Naive thymus-derived CD4-positive, alpha-beta T cell (primary cell): ENCODE data around the gene WWOX. TPM values are rescaled to one million over a fixed set of nuclear protein-coding genes. Genes with fewer than 3 reads are reported as not detected.

Experiments used
- ATAC-seq: fragments of 150-1000 bp; cut with Tn5 transposase; 2 replicates; pipeline ENCODE4 v1.10.0; 2021; ENCODE audit warnings: mild to moderate bottlenecking, moderate library complexity
- CTCF ChIA-PET: fragments of 350-600 bp; sonication (Branson Sonifier 250); formaldehyde crosslinking; loops from one replicate; lab custom pipeline; 2021; ENCODE audit warnings: antibody characterized with exemption; lab: Charles Lee
- POLR2A ChIA-PET: fragments of 350-600 bp; sonication (Branson Sonifier 250); formaldehyde crosslinking; loops from one replicate; lab custom pipeline; 2021; ENCODE audit warnings: antibody characterized with exemption, inconsistent platforms; lab: Charles Lee
- DNase-seq, 9 donors: peaks; one replicate each; pipeline versions ENCODE4 v3.0.0 to v3.0.0-alpha.2; 2020 to 2022; ENCODE audit warnings: mixed read lengths in 1 of 9
- H3K27ac ChIP-seq: one replicate; pipeline ENCODE4 v1.7.0; 2013; ENCODE audit warnings: mild to moderate bottlenecking, low read depth, low read length, moderate library complexity
- H3K27me3 ChIP-seq, 2 donors: one replicate each; pipeline ENCODE4 v1.7.0; 2013; ENCODE audit warnings: low read length in 2 of 2, mild to moderate bottlenecking in 2 of 2, moderate library complexity in 2 of 2; ENCODE audit not compliant: control insufficient read depth in 2 of 2, insufficient read depth in 2 of 2
- H3K36me3 ChIP-seq, 3 experiments: 1 replicate in 2 of 3; 2 replicates in 1 of 3; pipeline ENCODE4 v1.7.0; 2013; ENCODE audit warnings: low read length in 3 of 3, mild to moderate bottlenecking in 3 of 3, moderate library complexity in 1 of 3; ENCODE audit not compliant: insufficient read depth in 3 of 3, control insufficient read depth in 2 of 3
- H3K4me1 ChIP-seq, 2 donors: one replicate each; pipeline ENCODE4 v1.7.0; 2013; ENCODE audit warnings: low read length in 2 of 2, mild to moderate bottlenecking in 2 of 2, moderate library complexity in 1 of 2; ENCODE audit not compliant: control insufficient read depth in 2 of 2, insufficient read depth in 2 of 2
- H3K4me3 ChIP-seq: 2 replicates; pipeline ENCODE4 v1.7.0; 2013; ENCODE audit warnings: mild to moderate bottlenecking, low read length
- H3K9me3 ChIP-seq, 3 experiments: 1 replicate in 2 of 3; 2 replicates in 1 of 3; pipeline ENCODE4 v1.7.0; 2013; ENCODE audit warnings: low read length in 3 of 3; ENCODE audit not compliant: control insufficient read depth in 2 of 3
- H3K27ac Mint-ChIP-seq, 9 donors: one replicate each; pipeline ENCODE4 v1.8.0; 2020 to 2022; ENCODE audit warnings: mixed read lengths in 9 of 9, mild to moderate bottlenecking in 8 of 9, moderate library complexity in 5 of 9, inconsistent platforms in 2 of 9
- H3K27me3 Mint-ChIP-seq, 5 donors: one replicate each; pipeline ENCODE4 v1.8.0; 2021 to 2022; ENCODE audit warnings: mixed read lengths in 5 of 5, mild to moderate bottlenecking in 1 of 5
- H3K36me3 Mint-ChIP-seq, 5 donors: one replicate each; pipeline ENCODE4 v1.8.0; 2020 to 2022; ENCODE audit warnings: mixed read lengths in 5 of 5, mild to moderate bottlenecking in 3 of 5, inconsistent platforms in 1 of 5
- H3K4me1 Mint-ChIP-seq, 7 donors: one replicate each; pipeline ENCODE4 v1.8.0; 2020 to 2022; ENCODE audit warnings: mixed read lengths in 7 of 7, mild to moderate bottlenecking in 3 of 7, inconsistent platforms in 1 of 7
- H3K4me3 Mint-ChIP-seq, 10 donors: one replicate each; pipeline ENCODE4 v1.8.0; 2020 to 2022; ENCODE audit warnings: mild to moderate bottlenecking in 10 of 10, mixed read lengths in 10 of 10, moderate library complexity in 6 of 10, inconsistent platforms in 2 of 10
- H3K9me3 Mint-ChIP-seq, 11 donors: one replicate each; pipeline ENCODE4 v1.8.0; 2020 to 2022; ENCODE audit warnings: mixed read lengths in 11 of 11, mild to moderate bottlenecking in 4 of 11, inconsistent platforms in 1 of 11, moderate library complexity in 1 of 11
- intact Hi-C, 2 donors: fragments of 100-400 bp; cut with micrococcal nuclease; formaldehyde crosslinking; loops; one replicate each; pipeline ENCODE4 v1.15.1; 2023
- polyA plus RNA-seq, 2 donors: library from polyadenylated mRNA; unstranded; fragments of 300-500 nt; fragmentation: Illumina TruSeq; gene quantifications; one replicate each; pipeline ENCODE4 v1.2.3, GENCODE V29; 2021
- total RNA-seq, 6 experiments: library from RNA in 5 of 6; stranded (reverse) in 5 of 6; gene quantifications; 1 replicate in 5 of 6; 2 replicates in 1 of 6; pipeline ENCODE4 v1.2.3 and lab custom pipeline; 2021 to 2026

WWOX gene
- total and polyA plus RNA-seq, 7 experiments from 2014 or later, result 13.8 to 31.1 (median 20.8) TPM

DNA sequence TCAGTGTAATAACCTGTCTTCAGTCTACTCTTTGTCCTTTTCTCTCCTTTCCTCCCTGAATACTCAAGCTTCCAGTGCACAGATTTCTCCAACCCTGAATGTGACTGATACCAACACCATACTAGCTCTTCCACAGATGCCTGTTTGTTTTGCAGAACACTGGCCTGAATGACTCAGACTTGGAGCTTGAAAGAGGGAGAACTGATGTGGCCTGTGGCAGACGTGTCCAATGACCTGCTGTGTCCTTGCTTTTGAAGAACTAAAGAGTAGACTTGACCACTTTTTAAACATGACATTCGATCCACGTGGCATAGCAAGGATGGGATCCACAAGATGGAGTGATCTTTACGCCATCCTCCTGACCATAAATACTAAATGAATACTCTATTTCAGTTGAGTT, 361.0 kb downstream of the WWOX start:
- H3K4me3 Mint-ChIP-seq, result no peak overlapping the region
- H3K27ac ChIP-seq, result no peak overlapping the region
- H3K36me3 Mint-ChIP-seq, result peaks cover 0 to 22% (median 10%) of the 10 kb centered on the region in 5 donors
- H3K9me3 Mint-ChIP-seq, result peaks cover 0 to 20% (median 6%) of the 10 kb centered on the region in 11 donors
- CTCF ChIA-PET, result interaction anchor here (0.9 kb wide), 1 partner anchor 18 kb away, joined by 3 read pairs; no protein-coding TSS in a partner anchor
- DNase-seq, result no peak
- POLR2A ChIA-PET, result interaction anchor here (0.7 kb wide), 1 partner anchor 20 kb away, joined by 3 read pairs; no protein-coding TSS in a partner anchor
- no peaks in the 10 kb centered on the region for H3K27me3 ChIP-seq
- H3K27ac Mint-ChIP-seq, result no peak overlapping the region
- ATAC-seq, result no peak
- H3K4me1 ChIP-seq, result no peaks in the 10 kb centered on the region
- no peak overlapping the region for H3K4me3 ChIP-seq
- intact Hi-C loops, result no loop called here
- no peaks in the 10 kb centered on the region for H3K36me3 ChIP-seq
- H3K9me3 ChIP-seq, result no peaks in the 10 kb centered on the region
- peaks cover 0 to 2% (median 0%) of the 10 kb centered on the region in 7 donors for H3K4me1 Mint-ChIP-seq
- H3K27me3 Mint-ChIP-seq, result no peaks in the 10 kb centered on the region

DNA sequence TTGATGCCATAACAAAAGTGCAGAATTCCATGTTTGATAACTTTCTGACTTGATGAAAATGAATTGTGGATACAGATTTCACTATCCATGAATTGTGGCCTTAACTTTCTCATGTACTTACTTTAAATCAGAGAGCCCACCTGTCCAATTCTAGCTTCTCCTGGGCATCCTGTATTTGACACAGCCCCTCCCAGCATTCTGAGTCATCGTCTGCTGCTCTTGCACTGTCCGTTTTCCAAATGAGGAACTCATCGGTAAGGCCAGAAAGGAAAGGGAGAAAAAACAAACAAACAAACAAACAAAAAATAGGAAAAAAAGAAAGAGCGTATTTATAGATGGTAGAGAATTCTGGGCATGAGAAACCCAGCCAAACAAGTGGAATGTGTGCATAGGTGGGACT, 361.6 kb downstream of the WWOX start:
- Mint-ChIP-seq H3K36me3 (peaks cover 0 to 22% (median 9%) of the 10 kb centered on the region in 5 donors), H3K27me3 (no peaks in the 10 kb centered on the region), H3K9me3 (peaks cover 0 to 20% (median 6%) of the 10 kb centered on the region in 11 donors), H3K4me1 (peaks cover 0 to 2% (median 0%) of the 10 kb centered on the region in 7 donors), H3K27ac (no peak overlapping the region), H3K4me3 (no peak overlapping the region)
- H3K27me3 ChIP-seq, result no peaks in the 10 kb centered on the region
- intact Hi-C loops, result no loop called here
- ATAC-seq, result no peak
- CTCF ChIA-PET, result no interaction called here
- no peaks in the 10 kb centered on the region for H3K4me1 ChIP-seq
- H3K36me3 ChIP-seq, result no peaks in the 10 kb centered on the region
- POLR2A ChIA-PET, result no interaction called here
- no peak for DNase-seq
- no peaks in the 10 kb centered on the region for H3K9me3 ChIP-seq
- no peak overlapping the region for H3K4me3 ChIP-seq
- no peak overlapping the region for H3K27ac ChIP-seq

DNA sequence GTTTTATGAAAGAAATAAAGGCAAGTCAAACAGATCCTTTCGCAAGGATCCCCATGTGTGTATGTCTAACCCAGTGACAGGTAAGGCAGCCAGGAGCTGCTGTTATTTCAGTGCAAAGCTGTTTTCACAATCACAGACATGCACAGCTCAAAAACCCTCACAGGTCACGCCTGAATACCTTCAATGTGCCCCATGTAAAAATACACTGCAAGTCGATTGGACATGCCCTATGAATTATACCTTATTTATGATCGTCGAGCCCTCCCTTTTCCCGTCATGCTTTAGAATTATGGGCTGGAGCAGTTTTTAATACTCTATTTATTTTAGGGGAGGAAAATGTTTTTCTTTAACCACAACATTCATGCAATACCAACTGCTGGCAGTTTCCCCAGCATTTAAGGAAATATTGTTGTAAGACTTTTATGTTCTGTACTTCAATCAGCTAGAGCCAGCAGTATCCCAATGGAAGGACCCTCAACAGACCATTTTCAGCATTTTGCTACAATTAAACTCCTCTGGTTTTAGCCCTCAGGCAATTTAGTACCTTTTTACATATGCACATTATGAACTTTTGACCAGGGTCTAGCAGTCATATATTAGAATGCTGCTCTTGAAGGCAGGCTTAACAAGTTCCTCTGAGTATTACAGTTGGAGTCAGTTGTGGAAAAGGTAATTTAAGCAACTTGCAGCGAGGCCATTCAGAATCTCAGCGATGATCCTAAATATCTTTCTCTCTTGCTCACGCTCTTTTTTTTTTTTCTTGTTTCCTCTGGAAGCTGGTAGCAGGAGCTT, 362.2 kb downstream of the WWOX start:
- no peak for DNase-seq
- ChIA-PET CTCF (no interaction called here), POLR2A (no interaction called here)
- intact Hi-C loops, result no loop called here
- Histone ChIP-seq H3K4me3 (no peak overlapping the region), H3K36me3 (no peaks in the 10 kb centered on the region), H3K9me3 (no peaks in the 10 kb centered on the region), H3K4me1 (no peaks in the 10 kb centered on the region), H3K27ac (no peak overlapping the region), H3K27me3 (no peaks in the 10 kb centered on the region)
- Mint-ChIP-seq H3K36me3 (peaks cover 0 to 22% (median 9%) of the 10 kb centered on the region in 5 donors), H3K4me3 (no peak overlapping the region), H3K27ac (no peak overlapping the region), H3K4me1 (peaks cover 0 to 2% (median 0%) of the 10 kb centered on the region in 7 donors), H3K27me3 (no peaks in the 10 kb centered on the region), H3K9me3 (peaks cover 0 to 20% (median 6%) of the 10 kb centered on the region in 11 donors)
- no peak for ATAC-seq

DNA sequence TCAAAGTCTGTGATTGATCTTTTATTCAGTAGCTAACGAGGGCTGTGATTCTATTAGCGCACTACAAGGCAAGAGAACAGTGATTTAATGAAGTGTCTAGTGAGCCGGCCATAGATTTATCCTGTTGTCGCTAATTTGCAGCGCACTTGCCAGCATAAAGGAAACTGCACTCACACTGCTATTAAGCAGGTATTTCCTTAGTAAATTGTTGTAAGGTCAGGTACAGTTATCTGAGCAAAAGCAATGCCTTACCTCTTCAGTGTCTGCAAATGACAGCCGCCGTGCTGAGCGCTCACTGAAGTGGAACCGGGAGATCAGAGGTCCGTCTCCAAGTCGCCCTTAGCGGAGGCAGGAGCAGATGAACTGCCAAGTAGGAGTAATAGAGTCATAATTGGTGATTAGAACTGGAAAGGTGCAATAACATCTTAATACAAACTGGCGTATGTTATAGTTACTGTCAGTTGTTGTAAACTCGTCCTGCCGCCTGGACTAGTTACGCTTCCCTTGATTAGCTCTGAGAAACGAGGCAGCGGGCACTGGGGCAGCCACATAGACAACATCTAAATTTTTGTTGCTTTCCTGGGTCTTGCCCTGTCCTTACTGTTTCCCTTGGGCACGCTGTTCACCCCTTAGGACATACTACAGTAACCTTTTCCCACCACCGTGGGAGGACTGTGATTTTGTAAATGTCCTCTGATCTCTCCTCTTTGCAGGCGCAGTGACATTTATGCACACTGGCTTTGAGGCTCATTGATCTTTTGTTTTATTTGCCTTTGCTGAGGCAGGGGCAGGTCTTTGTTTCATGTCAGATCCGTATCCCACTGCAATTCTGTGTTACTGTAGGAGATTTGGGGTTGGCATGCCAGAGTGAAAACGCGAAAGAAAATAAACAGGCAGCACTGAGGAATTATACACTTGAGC, 363.1 kb downstream of the WWOX start:
- Histone ChIP-seq H3K27ac (no peak overlapping the region), H3K9me3 (no peaks in the 10 kb centered on the region), H3K36me3 (no peaks in the 10 kb centered on the region), H3K4me1 (no peaks in the 10 kb centered on the region), H3K4me3 (no peak overlapping the region), H3K27me3 (no peaks in the 10 kb centered on the region)
- Mint-ChIP-seq H3K4me1 (peaks cover 0 to 2% (median 0%) of the 10 kb centered on the region in 7 donors), H3K9me3 (peaks cover 0 to 20% (median 6%) of the 10 kb centered on the region in 11 donors), H3K27ac (no peak overlapping the region), H3K4me3 (no peak overlapping the region), H3K27me3 (no peaks in the 10 kb centered on the region), H3K36me3 (peaks cover 0 to 22% (median 9%) of the 10 kb centered on the region in 5 donors)
- ATAC-seq, result no peak
- DNase-seq, result no peak
- CTCF ChIA-PET, result no interaction called here
- intact Hi-C loops, result no loop called here
- POLR2A ChIA-PET, result no interaction called here

DNA sequence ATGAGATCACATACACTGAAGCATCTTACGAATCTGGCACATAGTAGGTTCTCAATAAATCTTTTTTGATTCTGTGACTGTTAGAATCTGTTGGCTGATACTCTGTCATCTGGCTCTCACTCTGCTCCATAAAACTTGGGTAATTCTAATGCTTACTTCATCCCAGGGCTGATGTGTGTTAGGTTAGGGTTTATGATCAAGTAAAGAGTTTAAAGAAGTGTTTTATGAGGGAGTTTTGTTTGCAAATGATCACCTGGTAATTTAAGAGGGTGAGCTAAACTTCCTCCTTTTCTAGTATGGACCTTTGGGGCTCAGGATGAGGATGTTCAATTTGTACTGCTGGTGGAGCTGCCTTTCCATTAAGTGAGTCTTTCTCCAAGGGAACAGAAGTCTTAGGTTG, 364.1 kb downstream of the WWOX start:
- intact Hi-C loops, result no loop called here
- no peaks in the 10 kb centered on the region for H3K4me1 ChIP-seq
- Mint-ChIP-seq H3K27me3 (no peaks in the 10 kb centered on the region), H3K36me3 (peaks cover 0 to 22% (median 9%) of the 10 kb centered on the region in 5 donors), H3K4me1 (peaks cover 0 to 2% (median 0%) of the 10 kb centered on the region in 7 donors), H3K4me3 (no peak overlapping the region), H3K27ac (no peak overlapping the region), H3K9me3 (peaks cover 0 to 20% (median 6%) of the 10 kb centered on the region in 11 donors)
- POLR2A ChIA-PET, result interaction anchor here (0.6 kb wide), 1 partner anchor 104 kb away, joined by 3 read pairs; no protein-coding TSS in a partner anchor
- no peak overlapping the region for H3K27ac ChIP-seq
- H3K4me3 ChIP-seq, result no peak overlapping the region
- no peaks in the 10 kb centered on the region for H3K36me3 ChIP-seq
- no peaks in the 10 kb centered on the region for H3K27me3 ChIP-seq
- CTCF ChIA-PET, result no interaction called here
- DNase-seq, result no peak
- no peaks in the 10 kb centered on the region for H3K9me3 ChIP-seq
- ATAC-seq, result no peak

DNA sequence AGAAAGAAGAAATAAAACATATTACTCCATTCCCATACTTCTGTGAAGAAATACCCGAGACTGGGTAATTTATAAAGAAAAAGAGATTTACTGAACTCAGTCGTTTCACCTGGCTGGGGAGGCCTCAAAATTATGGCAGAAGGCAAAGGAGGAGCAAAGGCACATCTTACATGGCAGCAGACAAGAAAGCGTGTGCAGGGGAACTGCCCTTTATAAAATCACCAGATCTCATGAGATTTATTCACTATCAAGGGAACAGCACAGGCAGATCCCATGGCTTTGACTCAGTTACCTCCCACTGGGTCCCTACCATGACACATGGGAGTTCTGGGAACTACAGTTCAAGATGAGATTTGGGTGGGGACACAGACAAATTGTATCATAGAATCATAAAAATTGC, 365.4 kb downstream of the WWOX start:
- no peaks in the 10 kb centered on the region for H3K4me1 ChIP-seq
- no peak overlapping the region for H3K27ac Mint-ChIP-seq
- intact Hi-C loops, result no loop called here
- no peaks in the 10 kb centered on the region for H3K27me3 ChIP-seq
- H3K9me3 ChIP-seq, result no peaks in the 10 kb centered on the region
- H3K4me1 Mint-ChIP-seq, result peaks cover 0 to 2% (median 0%) of the 10 kb centered on the region in 7 donors
- H3K4me3 Mint-ChIP-seq, result no peak overlapping the region
- H3K9me3 Mint-ChIP-seq, result peaks cover 0 to 20% (median 6%) of the 10 kb centered on the region in 11 donors
- H3K36me3 Mint-ChIP-seq, result peaks cover 0 to 32% (median 9%) of the 10 kb centered on the region in 5 donors
- DNase-seq (no peak), ATAC-seq (no peak)
- ChIA-PET CTCF (no interaction called here), POLR2A (no interaction called here)
- H3K4me3 ChIP-seq, result no peak overlapping the region
- H3K27me3 Mint-ChIP-seq, result no peaks in the 10 kb centered on the region
- no peaks in the 10 kb centered on the region for H3K36me3 ChIP-seq
- no peak overlapping the region for H3K27ac ChIP-seq
